Stimulated activated CD4-positive, alpha-beta T cell treated with anti-CD3 and anti-CD28 coated beads, Interleukin-1b, Interleukin-23, amount 100 ng/mL, for 1 hour (primary cell): Measurements from ENCODE around the gene MED13.
"Not testable (repeated sequence)": the region's sequence is repeated elsewhere in the genome, so short reads cannot be mapped to it uniquely, and the experiment has no call there.

ENCODE experiments used
- DNase-seq, 2 donors: peaks; one replicate each; pipeline ENCODE4 v3.0.0-alpha.2; 2020; ENCODE audit warnings: low read depth in 2 of 2

MED13 gene

GRCh38 chr17:61997664-61998063 is 67.4 kb downstream of the MED13 start:
- DNase-seq = no peak

- no peak for DNase-seq
These were observed 68.0 kb downstream of the MED13 start for GRCh38 chr17:61996916-61997605.

GRCh38 chr17:61989509-61989908 is 75.6 kb downstream of the MED13 start:
- no peak for DNase-seq

DNA sequence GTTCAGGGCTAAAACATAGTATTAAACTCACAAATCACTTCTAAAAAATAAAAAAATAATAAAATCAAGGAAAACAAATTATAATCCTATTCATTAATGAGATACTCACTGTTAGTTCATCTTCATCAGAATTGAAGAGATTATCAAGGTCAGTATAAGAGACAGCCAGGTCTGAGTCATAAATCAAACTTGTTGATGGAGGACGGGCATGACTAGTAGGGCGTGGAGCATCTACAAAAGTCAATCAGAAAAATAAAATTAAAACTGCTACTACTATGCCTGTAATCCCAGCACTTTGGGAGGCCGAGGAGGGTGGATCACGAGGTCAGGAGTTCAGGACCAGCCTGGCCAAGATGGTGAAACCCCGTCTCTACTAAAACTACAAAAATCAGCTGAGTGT is 78.2 kb downstream of the MED13 start:
- DNase-seq = no peak

GRCh38 chr17:61984821-61985220 is 80.3 kb downstream of the MED13 start:
- DNase-seq = no peak

DNA sequence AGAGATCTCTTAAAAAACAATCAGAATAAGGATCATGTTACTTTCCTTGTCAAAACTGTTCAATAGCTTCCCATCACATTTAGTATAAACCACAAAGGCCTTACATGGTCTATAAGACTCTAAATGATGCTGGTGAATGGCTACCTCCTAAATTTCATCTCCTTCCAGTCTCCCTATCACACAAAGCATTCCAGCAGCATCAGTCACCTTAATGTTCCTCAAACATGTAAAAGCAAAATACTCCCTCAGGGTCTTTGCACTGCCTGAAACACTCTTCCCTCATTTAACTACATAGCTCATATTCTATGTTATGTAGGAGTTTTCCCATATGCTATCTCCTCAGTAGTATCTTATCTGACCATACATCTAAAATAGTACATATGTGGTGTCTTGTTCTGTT is 83.8 kb downstream of the MED13 start:
- no peak for DNase-seq

- no peak for DNase-seq
These were observed 84.5 kb downstream of the MED13 start for GRCh38 chr17:61980535-61980934.

DNA sequence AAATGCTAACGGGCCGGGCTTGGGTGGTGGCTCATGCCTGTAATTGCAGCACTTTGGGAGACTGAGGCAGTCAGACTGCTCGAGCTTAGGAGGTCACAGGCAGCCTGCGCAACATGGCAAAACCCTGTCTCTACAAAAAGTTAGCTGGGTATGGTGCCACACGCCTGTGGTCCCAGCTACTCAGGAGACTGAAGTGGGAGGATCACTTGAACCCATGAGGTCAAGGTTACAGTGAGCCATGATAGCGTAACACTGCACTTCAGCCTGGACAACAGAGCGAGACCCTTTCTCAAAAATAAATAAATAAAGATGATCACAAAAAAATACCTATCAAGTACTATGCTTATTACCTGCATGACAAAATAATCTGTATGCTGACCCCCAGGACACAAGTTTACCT is 91.0 kb downstream of the MED13 start:
- no peak for DNase-seq

DNA sequence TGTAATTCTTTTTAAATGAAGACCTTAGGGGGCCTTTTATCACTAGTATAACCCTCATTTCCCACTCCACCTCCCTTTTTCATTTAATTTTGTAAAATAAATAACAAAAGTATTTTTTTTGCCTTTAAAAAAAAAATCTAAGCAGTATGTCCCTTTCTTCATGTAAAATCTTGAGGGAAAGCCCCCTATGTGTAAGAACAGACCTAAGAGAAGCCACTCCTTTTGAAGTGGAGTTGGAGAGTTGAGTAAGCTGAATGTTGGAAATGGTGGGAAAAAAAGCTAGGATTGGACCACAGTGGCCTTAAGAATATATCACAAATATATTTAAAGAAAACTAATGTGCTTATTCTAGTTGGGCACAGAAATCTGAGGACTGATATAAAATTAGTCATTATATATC is 92.8 kb downstream of the MED13 start:
- no peak for DNase-seq

- DNase-seq = no peak
These were observed 95.0 kb downstream of the MED13 start for GRCh38 chr17:61970030-61970429.

DNA sequence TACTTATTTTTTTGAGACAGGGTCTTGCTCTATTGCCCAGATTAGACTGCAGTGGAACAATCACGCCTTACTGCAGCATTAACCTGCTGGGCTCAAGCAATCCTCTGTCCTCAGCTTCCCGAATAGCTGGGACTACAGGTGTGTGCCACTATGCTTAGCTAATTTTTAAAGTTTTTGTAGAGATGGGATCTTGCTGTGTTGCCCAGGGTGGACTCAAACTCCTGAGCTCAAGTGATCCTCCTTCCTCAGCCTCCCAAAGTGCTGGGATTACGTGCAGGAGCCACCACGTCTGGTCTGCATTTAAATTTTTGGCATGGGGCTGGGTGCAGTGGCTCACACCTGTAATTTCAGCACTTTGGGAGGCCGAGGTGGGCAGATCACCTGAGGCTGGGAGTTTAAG is 96.3 kb downstream of the MED13 start:
- no peak for DNase-seq

GRCh38 chr17:61967729-61968128 is 97.3 kb downstream of the MED13 start:
- no peak for DNase-seq

DNA sequence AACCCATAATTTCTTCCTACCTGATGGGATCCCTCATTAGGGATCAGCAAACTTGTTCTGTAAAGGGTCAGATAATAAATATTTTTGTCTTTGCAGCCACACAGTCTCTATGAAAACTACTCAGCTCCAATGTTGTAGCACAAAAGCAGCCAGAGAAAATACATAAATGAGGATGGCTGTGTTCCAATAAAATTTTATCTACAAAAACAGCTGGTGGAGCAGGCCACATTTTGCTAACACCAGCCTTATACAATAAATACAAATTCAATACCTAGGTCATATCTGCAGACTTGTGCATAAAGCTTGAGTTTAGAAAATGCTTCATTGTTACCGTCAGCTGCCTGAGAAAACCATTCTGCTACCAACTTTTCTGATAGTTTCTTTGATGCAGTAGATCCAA is 98.9 kb downstream of the MED13 start:
- DNase-seq = no peak

- DNase-seq = no peak
These were observed 109.5 kb downstream of the MED13 start for GRCh38 chr17:61955619-61956018.

GRCh38 chr17:61947367-61948078 is 117.6 kb downstream of the MED13 start:
- no peak for DNase-seq

GRCh38 chr17:61946359-61946758 is 118.7 kb downstream of the MED13 start:
- DNase-seq = no peak

- DNase-seq = no peak
These were observed 122.0 kb downstream of the MED13 start for GRCh38 chr17:61943117-61943516.

- no peak for DNase-seq
These were observed 123.0 kb downstream of the MED13 start for GRCh38 chr17:61942085-61942484.

DNA sequence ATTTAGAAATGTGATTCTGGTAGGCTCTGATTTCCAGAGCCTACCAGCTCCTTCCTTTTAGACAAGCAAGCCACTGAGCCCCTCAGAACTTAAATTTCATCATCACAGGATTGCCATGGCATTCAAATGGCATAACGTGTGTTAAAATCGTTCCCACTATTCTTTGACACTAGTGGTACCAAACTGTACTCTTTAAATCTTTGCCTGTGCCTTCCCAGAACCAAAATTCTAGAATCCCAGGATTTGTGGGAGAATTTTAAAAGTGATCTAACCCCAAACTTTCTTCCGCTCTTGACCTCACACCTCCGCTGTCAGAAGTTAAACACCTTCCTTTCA is 137.0 kb downstream of the MED13 start:
- no peak for DNase-seq

DNA sequence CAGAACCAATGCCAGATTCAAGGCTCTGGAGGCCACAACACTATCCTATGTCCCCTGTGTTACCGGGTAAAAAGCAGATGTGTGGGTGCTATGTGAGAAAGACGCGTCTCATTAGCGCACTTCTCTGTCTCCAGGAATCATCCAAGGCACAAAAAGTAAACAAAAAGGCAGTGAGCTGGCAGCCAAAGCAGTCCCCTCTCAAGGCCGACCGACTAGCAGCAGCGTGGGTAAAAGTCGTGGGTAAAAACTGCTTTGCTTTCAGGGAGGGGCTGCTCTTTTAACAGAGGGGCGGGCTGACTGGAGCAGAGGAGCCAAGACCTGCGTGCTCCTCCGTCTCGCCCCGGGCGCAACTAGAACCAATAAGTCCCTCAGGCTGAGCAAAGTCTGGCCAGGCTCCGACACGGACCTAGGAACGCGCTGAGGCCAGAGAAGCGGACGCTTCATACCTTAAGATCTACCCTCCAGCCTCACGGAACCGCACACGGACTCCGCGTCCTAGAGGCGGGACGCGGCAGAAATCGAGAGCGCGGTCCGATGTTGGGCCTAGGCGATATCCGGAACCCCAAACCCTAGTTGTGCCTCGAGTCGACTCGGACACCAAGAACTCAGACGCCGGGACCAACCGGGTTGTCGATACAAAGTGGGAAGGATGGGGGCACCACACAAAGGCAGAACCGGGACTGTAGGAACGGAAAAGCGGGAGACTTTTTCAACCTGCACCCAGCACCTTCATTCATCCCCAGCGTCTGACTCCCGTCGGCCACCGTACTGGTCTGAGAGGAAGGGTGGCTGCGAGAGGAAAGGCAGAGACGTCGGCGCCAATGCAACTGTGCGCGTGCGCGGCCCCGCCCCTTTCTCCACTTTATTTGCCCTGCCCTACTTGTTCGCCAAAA is 137.6 kb downstream of the MED13 start, which contains the start of gene INTS2:
Gene INTS2 (minus strand): TSS at position 775 of the 893 bp plus-strand sequence. CDS start 1,338 bp downstream, outside the sequence.
- DNase-seq = peak; percentile 85 to 92

GRCh38 chr17:61926826-61927207 is 138.3 kb downstream of the MED13 start:
- no peak for DNase-seq

DNA sequence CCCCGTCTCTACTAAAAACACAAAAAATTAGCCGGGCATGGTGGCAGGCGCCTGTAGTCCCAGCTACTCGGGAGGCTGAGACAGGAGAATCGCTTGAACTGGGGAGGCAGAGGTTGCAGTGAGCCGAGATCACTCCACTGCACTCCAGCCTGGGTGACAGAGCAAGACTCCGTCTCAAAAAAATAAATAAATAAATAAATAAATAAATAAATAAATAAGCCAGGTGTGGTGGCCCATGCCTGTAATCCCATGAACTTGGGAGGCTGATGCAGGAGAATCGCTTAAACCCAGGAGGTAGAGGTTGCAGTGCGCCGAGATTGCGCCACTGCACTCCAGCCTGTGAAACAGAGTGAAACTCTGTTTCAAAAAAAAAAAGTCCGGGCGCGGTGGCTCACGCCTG is 149.9 kb downstream of the MED13 start:
- DNase-seq = not testable (repeated sequence)
